H1 (cell line): Measurements from ENCODE around the gene DNLZ. TPM values are rescaled to one million over a fixed set of nuclear protein-coding genes. Genes with fewer than 3 reads are reported as not detected.

ENCODE experiments used
- CTCF ChIA-PET: fragments of 300-600 bp; sonication (Branson Sonifier 250); formaldehyde crosslinking; loops from one replicate; lab custom pipeline; 2021; ENCODE audit not compliant: partially characterized antibody; lab: Charles Lee
- POLR2A ChIA-PET: fragments of 300-600 bp; sonication (Branson Sonifier 250); formaldehyde crosslinking; loops from one replicate; lab custom pipeline; 2021; ENCODE audit warnings: inconsistent platforms; ENCODE audit not compliant: partially characterized antibody; lab: Charles Lee
- DNase-seq, 2 experiments: peaks; one replicate each; pipeline versions ENCODE4 v3.0.0 to v3.0.0-alpha.2; 2010 to 2022; ENCODE audit warnings: low spot score in 2 of 2, low read depth in 1 of 2, mixed read lengths in 1 of 2
- FAIRE-seq: peaks from 2 replicates; lab custom pipeline; 2011; peaks lifted over from hg19 to GRCh38; lab: Jason Lieb, UNC
- H2AFZ ChIP-seq: 2 replicates; pipeline ENCODE4 v1.8.1; 2012; ENCODE audit warnings: low read length, inconsistent platforms
- H2AK5ac ChIP-seq: 2 replicates; pipeline ENCODE4 v1.6.1; 2013; ENCODE audit warnings: low read depth, low read length
- H2BK120ac ChIP-seq: replicated peaks from 2 replicates; pipeline ENCODE3; 2013; ENCODE audit warnings: low read depth, low read length, inconsistent platforms
- H2BK12ac ChIP-seq: 2 replicates; pipeline ENCODE4 v1.6.1; 2013; ENCODE audit warnings: low read depth, low read length
- H2BK15ac ChIP-seq: 2 replicates; pipeline ENCODE4 v1.6.1; 2013; ENCODE audit warnings: low read length
- H2BK20ac ChIP-seq: 2 replicates; pipeline ENCODE4 v1.6.1; 2013; ENCODE audit warnings: low read length
- H2BK5ac ChIP-seq: 2 replicates; pipeline ENCODE4 v1.6.1; 2013; ENCODE audit warnings: low read depth, low read length
- H3K14ac ChIP-seq: 2 replicates; pipeline ENCODE4 v1.6.1; 2013; ENCODE audit warnings: inconsistent platforms; ENCODE audit not compliant: insufficient read length
- H3K18ac ChIP-seq: 2 replicates; pipeline ENCODE4 v1.6.1; 2013; ENCODE audit warnings: low read length; ENCODE audit errors: extremely low read depth
- H3K23ac ChIP-seq: 2 replicates; pipeline ENCODE4 v1.6.1; 2013; ENCODE audit warnings: inconsistent platforms; ENCODE audit not compliant: insufficient read length
- H3K23me2 ChIP-seq: 2 replicates; pipeline ENCODE4 v1.6.1; 2013; ENCODE audit warnings: low read depth, low read length
- H3K27ac ChIP-seq: 2 replicates; pipeline ENCODE4 v1.6.1; 2011; ENCODE audit warnings: low read depth, low read length, inconsistent platforms
- H3K27me3 ChIP-seq, 4 experiments: replicated peaks in 1 of 4; 1 replicate in 1 of 4; 2 replicates in 3 of 4; pipeline versions ENCODE4 v1.6.1 to v1.8.1; 2011 to 2013; ENCODE audit warnings: low read length in 3 of 4, mild to moderate bottlenecking in 3 of 4, inconsistent platforms in 2 of 4, mixed read lengths in 2 of 4, moderate library complexity in 1 of 4; ENCODE audit not compliant: control insufficient read depth in 3 of 4, insufficient read depth in 3 of 4; ENCODE audit errors: extremely low read depth in 1 of 4
- H3K36me3 ChIP-seq, 4 experiments: 2 replicates each; pipeline versions ENCODE4 v1.6.1 to v1.8.1; 2011 to 2013; ENCODE audit warnings: mild to moderate bottlenecking in 4 of 4, low read length in 3 of 4, moderate library complexity in 2 of 4, control low read depth in 1 of 4, inconsistent platforms in 1 of 4; ENCODE audit not compliant: insufficient read depth in 4 of 4, control insufficient read depth in 2 of 4
- H3K4ac ChIP-seq: replicated peaks from 2 replicates; pipeline ENCODE3; 2013; ENCODE audit warnings: low read length, low read depth, mixed read lengths, inconsistent platforms; ENCODE audit not compliant: insufficient read length
- H3K4me1 ChIP-seq, 4 experiments: replicated peaks in 1 of 4; 1 replicate in 1 of 4; 2 replicates in 3 of 4; pipeline versions ENCODE4 v1.6.1 to v1.8.1; 2011 to 2013; ENCODE audit warnings: low read length in 3 of 4, inconsistent platforms in 2 of 4, mixed read lengths in 1 of 4; ENCODE audit not compliant: insufficient read depth in 4 of 4, control insufficient read depth in 3 of 4
- H3K4me2 ChIP-seq, 2 experiments: 2 replicates each; pipeline versions ENCODE4 v1.6.1 to v1.8.1; 2011 to 2013; ENCODE audit warnings: low read depth in 2 of 2, low read length in 2 of 2, control low read depth in 1 of 2, inconsistent platforms in 1 of 2, mild to moderate bottlenecking in 1 of 2; ENCODE audit not compliant: insufficient read depth in 1 of 2
- H3K4me3 ChIP-seq, 4 experiments: fragments of 200-600, 300-600 bp in 1 of 4; sonication (generic), shearing (Covaris generic), sonication (Bioruptor Twin) in 1 of 4; 2 replicates each; pipeline versions ENCODE4 v1.5.1 to v1.8.1; 2011 to 2016; ENCODE audit warnings: low read length in 4 of 4, low read depth in 3 of 4, control low read depth in 2 of 4, inconsistent platforms in 2 of 4, mild to moderate bottlenecking in 2 of 4, mixed read lengths in 1 of 4, moderate library complexity in 1 of 4; ENCODE audit not compliant: insufficient read depth in 2 of 4; ENCODE audit errors: extremely low read depth in 1 of 4
- H3K56ac ChIP-seq: replicated peaks from 2 replicates; pipeline ENCODE3; 2013; ENCODE audit warnings: low read depth, mild to moderate bottlenecking, mixed read lengths, low read length, inconsistent platforms; ENCODE audit not compliant: insufficient read length
- H3K79me1 ChIP-seq: 2 replicates; pipeline ENCODE4 v1.6.1; 2013; ENCODE audit warnings: low read depth, low read length, control low read depth
- H3K79me2 ChIP-seq, 2 experiments: 2 replicates each; pipeline versions ENCODE4 v1.6.1 to v1.8.1; 2012 to 2013; ENCODE audit warnings: low read length in 2 of 2, mild to moderate bottlenecking in 2 of 2, inconsistent platforms in 1 of 2; ENCODE audit not compliant: insufficient read depth in 2 of 2, control insufficient read depth in 1 of 2
- H3K9ac ChIP-seq, 4 experiments: replicated peaks in 1 of 4; 1 replicate in 1 of 4; 2 replicates in 3 of 4; pipeline versions ENCODE4 v1.6.1 to v1.8.1; 2011 to 2013; ENCODE audit warnings: low read depth in 3 of 4, low read length in 3 of 4, control low read depth in 2 of 4, mild to moderate bottlenecking in 2 of 4, moderate library complexity in 2 of 4, inconsistent platforms in 1 of 4; ENCODE audit errors: extremely low read depth in 1 of 4
- H3K9me3 ChIP-seq, 2 experiments: 2 replicates each; pipeline versions ENCODE4 v1.6.1 to v1.8.1; 2012 to 2013; ENCODE audit warnings: mild to moderate bottlenecking in 2 of 2, moderate library complexity in 2 of 2, control low read depth in 1 of 2, inconsistent platforms in 1 of 2, low read depth in 1 of 2, low read length in 1 of 2, mixed read lengths in 1 of 2; ENCODE audit not compliant: insufficient read depth in 2 of 2
- H4K20me1 ChIP-seq, 2 experiments: replicated peaks in 1 of 2; 2 replicates each; pipeline versions ENCODE3 to v1.8.1; 2011 to 2013; ENCODE audit warnings: inconsistent platforms in 2 of 2, low read length in 2 of 2, mild to moderate bottlenecking in 1 of 2; ENCODE audit not compliant: insufficient read depth in 2 of 2, control insufficient read depth in 1 of 2
- H4K5ac ChIP-seq: 2 replicates; pipeline ENCODE4 v1.6.1; 2013; ENCODE audit warnings: low read length, low read depth, mixed read lengths, inconsistent platforms; ENCODE audit not compliant: insufficient read length
- H4K8ac ChIP-seq: 2 replicates; pipeline ENCODE4 v1.8.0; 2013; ENCODE audit warnings: mild to moderate bottlenecking, moderate library complexity, low read length, inconsistent platforms; ENCODE audit not compliant: insufficient read depth; ENCODE audit errors: extremely low read depth
- H4K91ac ChIP-seq: replicated peaks from 2 replicates; pipeline ENCODE3; 2013; ENCODE audit warnings: low read length, mixed read lengths, inconsistent platforms; ENCODE audit not compliant: insufficient read length
- BACH1 ChIP-seq: IDR thresholded peaks from 2 replicates; pipeline ENCODE4 v1.6.1; 2012; ENCODE audit warnings: low read length, improper control_type of control experiment
- CEBPB ChIP-seq: IDR thresholded peaks from 2 replicates; pipeline ENCODE4 v1.6.1; 2012; ENCODE audit warnings: low read depth, low read length
- CREB1 ChIP-seq: IDR thresholded peaks from 2 replicates; pipeline ENCODE4 v1.6.1; 2012; ENCODE audit warnings: inconsistent platforms
- EGR1 ChIP-seq: IDR thresholded peaks from 2 replicates; pipeline ENCODE4 v1.6.1; 2011; ENCODE audit warnings: low read depth, low read length, borderline replicate concordance
- POLR2A ChIP-seq, 2 experiments: IDR thresholded peaks; 1 replicate in 1 of 2; 2 replicates in 1 of 2; pipeline ENCODE4 v1.6.1; 2011; ENCODE audit warnings: low read depth in 2 of 2, low read length in 2 of 2, mild to moderate bottlenecking in 2 of 2; ENCODE audit errors: control extremely low read depth in 1 of 2
- RFX5 ChIP-seq: IDR thresholded peaks from 2 replicates; pipeline ENCODE4 v1.6.1; 2011; ENCODE audit warnings: low read depth, low read length, improper control_type of control experiment, borderline replicate concordance
- SIN3A ChIP-seq, 2 experiments: IDR thresholded peaks in 1 of 2; conservative IDR thresholded peaks in 1 of 2; 2 replicates each; pipeline ENCODE4 v1.6.1; 2011 to 2012; ENCODE audit warnings: low read length in 2 of 2, improper control_type of control experiment in 1 of 2, low read depth in 1 of 2, mild to moderate bottlenecking in 1 of 2
- TAF7 ChIP-seq: optimal IDR thresholded peaks from 2 replicates; pipeline ENCODE3; 2011; ENCODE audit warnings: low read depth, mild to moderate bottlenecking, inconsistent platforms, low read length, moderate library complexity, borderline replicate concordance
- WGBS, 2 experiments: shearing (Covaris generic) in 1 of 2; methylation state at CpG; one replicate each; pipeline versions ENCODE4 v1.1.6 to v1.1.7; 2013 to 2015; ENCODE audit warnings: low lambda C conversion rate in 2 of 2, mixed read lengths in 2 of 2, inconsistent platforms in 1 of 2, low coverage in 1 of 2, missing lambda C conversion rate in 1 of 2; ENCODE audit not compliant: insufficient replicate concordance in 2 of 2, insufficient coverage in 1 of 2, insufficient read length in 1 of 2; ENCODE audit errors: extremely low coverage in 1 of 2, missing lambda C conversion rate in 1 of 2; 5-methylcytosine and 5-hydroxymethylcytosine counted together
- polyA plus RNA-seq, 7 experiments: library from polyadenylated mRNA; depleted of rRNA in 3 of 7; stranded (reverse) in 5 of 7; unstranded in 2 of 7; fragments of >200 nt in 5 of 7; fragments of 200-250 nt in 2 of 7; gene quantifications; 1 replicate in 5 of 7; 2 replicates in 1 of 7; 4 replicates in 1 of 7; pipeline versions ENCODE4 v1.2.1 to v1.2.3, GENCODE V29; 2011 to 2013; ENCODE audit warnings: missing spikeins in 2 of 7, mixed read lengths in 2 of 7
- total RNA-seq: library from RNA; stranded (reverse); fragmentation: NEBNext Ultra II Directional; extraction: Animal tissue kit (Norgen Biotek cat#: 25700); gene quantifications from 2 replicates; pipeline ENCODE4 v1.2.1, GENCODE V29; 2021
- TF ChIP-seq, protein P1 (sequence below), 3 experiments: IDR thresholded peaks; 1 replicate in 2 of 3; 2 replicates in 1 of 3; pipeline versions ENCODE4 v1.5.1 to v1.6.1; 2011; ENCODE audit warnings: low read length in 3 of 3, mild to moderate bottlenecking in 3 of 3, inconsistent platforms in 2 of 3, low read depth in 1 of 3, moderate library complexity in 1 of 3; ENCODE audit not compliant: insufficient read depth in 1 of 3; ENCODE audit errors: control extremely low read depth in 1 of 3

DNLZ gene
- total and polyA plus RNA-seq, 2 of the 8 experiments (the other 6 are each of a cell fraction or from before 2014, with no cell fraction given): 11.6 to 17.9 TPM

DNA sequence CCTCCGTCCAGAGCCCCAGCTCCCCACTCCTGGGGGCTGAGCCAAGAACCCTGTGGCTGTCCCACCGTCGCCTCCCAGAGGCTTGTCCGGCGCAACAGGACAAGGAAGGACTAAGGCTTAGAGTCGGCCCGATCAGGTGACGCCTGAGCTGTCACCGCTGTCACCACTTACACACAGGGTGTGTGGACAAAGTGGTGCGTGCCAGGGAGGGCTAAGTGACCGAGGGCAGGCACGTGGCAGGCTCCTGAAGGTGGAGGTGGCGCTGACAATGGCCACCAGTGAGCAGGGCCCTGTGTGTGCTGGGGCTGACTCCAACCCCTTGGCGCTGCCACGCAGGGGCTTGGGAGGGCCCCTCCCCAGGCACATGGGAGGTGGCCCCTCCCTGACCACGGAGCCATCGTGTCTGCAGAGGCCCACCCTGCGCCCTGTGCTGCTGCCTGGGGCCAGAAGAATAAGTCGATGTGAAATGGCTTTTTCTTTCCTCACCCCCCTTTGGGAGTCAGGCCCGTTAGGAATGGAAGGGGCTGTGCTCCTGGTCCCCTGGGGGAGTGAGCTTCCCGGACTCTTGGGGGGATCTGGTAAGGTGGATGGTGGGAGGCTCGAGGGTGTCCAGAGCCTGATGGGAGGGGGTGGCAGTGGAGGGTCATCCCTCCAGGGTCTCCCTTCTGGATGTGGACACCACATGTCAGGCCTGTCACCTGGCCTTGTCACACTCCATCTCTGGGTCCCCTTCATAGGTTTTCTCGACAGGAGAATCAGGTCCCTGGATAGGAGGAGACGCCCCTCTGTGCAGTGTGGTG, 38.8 kb downstream of the DNLZ start:
- H4K5ac ChIP-seq: no peak overlapping the region
- H3K27ac ChIP-seq: no peak overlapping the region
- POLR2A ChIA-PET: interaction anchor here (0.8 to 1.5 kb wide), 4 partner anchors 13 to 405 kb away, joined by 3 to 6 read pairs (median 3); partner anchors contain the start of gene DNLZ
- H3K14ac ChIP-seq: no peak overlapping the region
- CTCF ChIA-PET: interaction anchor here (0.5 to 2.9 kb wide), 20 partner anchors 10 to 521 kb away, joined by 3 to 46 read pairs (median 3); partner anchors contain the start of gene DNLZ
- peak overlapping the region; percentile 46; the same call in 1 of the 2 replicates for H2BK15ac ChIP-seq
- peaks cover 0 to 3% of the 10 kb centered on the region in 2 experiments for H4K20me1 ChIP-seq
- H2AK5ac ChIP-seq: peak overlapping the region; percentile 70; the same call in 1 of the 2 replicates
- no peaks in the 10 kb centered on the region for H3K9me3 ChIP-seq
- H3K4me1 ChIP-seq: peaks cover 0 to 24% (median 20%) of the 10 kb centered on the region in 4 experiments; a peak in 6 of 7 replicates
- H3K23ac ChIP-seq: no peak overlapping the region
- H4K8ac ChIP-seq: peak overlapping the region; percentile 68; the same call in 1 of the 2 replicates
- H3K27me3 ChIP-seq: no peaks in the 10 kb centered on the region
- peaks cover 4% of the 10 kb centered on the region; the same call in 1 of the 2 replicates for H3K23me2 ChIP-seq
- DNase-seq (no peak), FAIRE-seq (no peak)
- 88% methylated on average over 19 of the region's 24 CpGs; no CpG with 5 or more reads in 1 of the 2 experiments for WGBS, 2 experiments
- H3K9ac ChIP-seq: no peak overlapping the region
- peak overlapping the region; percentile 88; the same call in 1 of the 2 replicates for H2BK5ac ChIP-seq
- H3K79me2 ChIP-seq: no peaks in the 10 kb centered on the region
- H3K4ac ChIP-seq: peak overlapping the region; percentile 14
- no peak overlapping the region for H3K56ac ChIP-seq
- no peak overlapping the region for H2AFZ ChIP-seq
- H3K4me3 ChIP-seq: no peak overlapping the region
- H2BK120ac ChIP-seq: no peak overlapping the region
- no peak overlapping the region for H3K4me2 ChIP-seq
- H2BK12ac ChIP-seq: peak overlapping the region; percentile 92; the same call in 1 of the 2 replicates
- H3K36me3 ChIP-seq: no peaks in the 10 kb centered on the region
- no peaks in the 10 kb centered on the region for H3K79me1 ChIP-seq
- H4K91ac ChIP-seq: no peak overlapping the region
- no peak overlapping the region; the same call in none of the 2 replicates for H3K18ac ChIP-seq
- H2BK20ac ChIP-seq: peak overlapping the region; percentile 72; the same call in 1 of the 2 replicates
- no peak for TF ChIP-seq RFX5
- 0 out of 4 replicates have a peak, but pooled peaks of 1 of the 2 experiments have one; percentile 40 for TF ChIP-seq SIN3A (conservative IDR thresholded peaks at IDR 0.05 in 1 of 2, IDR thresholded peaks at IDR 0.05 in 1 of 2; ENCODE audit: low read depth in 1 of 2, low read length in 2 of 2)
- no peak for TF ChIP-seq TAF7
- TF ChIP-seq CEBPB: no peak
- no peak for TF ChIP-seq BACH1
- no peak for TF ChIP-seq EGR1
- no peak for TF ChIP-seq POLR2A (IDR thresholded peaks at IDR 0.05; ENCODE audit: control extremely low read depth in 1 of 2, low read depth in 2 of 2, low read length in 2 of 2)
- TF ChIP-seq, protein P1, sequence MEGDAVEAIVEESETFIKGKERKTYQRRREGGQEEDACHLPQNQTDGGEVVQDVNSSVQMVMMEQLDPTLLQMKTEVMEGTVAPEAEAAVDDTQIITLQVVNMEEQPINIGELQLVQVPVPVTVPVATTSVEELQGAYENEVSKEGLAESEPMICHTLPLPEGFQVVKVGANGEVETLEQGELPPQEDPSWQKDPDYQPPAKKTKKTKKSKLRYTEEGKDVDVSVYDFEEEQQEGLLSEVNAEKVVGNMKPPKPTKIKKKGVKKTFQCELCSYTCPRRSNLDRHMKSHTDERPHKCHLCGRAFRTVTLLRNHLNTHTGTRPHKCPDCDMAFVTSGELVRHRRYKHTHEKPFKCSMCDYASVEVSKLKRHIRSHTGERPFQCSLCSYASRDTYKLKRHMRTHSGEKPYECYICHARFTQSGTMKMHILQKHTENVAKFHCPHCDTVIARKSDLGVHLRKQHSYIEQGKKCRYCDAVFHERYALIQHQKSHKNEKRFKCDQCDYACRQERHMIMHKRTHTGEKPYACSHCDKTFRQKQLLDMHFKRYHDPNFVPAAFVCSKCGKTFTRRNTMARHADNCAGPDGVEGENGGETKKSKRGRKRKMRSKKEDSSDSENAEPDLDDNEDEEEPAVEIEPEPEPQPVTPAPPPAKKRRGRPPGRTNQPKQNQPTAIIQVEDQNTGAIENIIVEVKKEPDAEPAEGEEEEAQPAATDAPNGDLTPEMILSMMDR (IDR thresholded peaks at IDR 0.05; ENCODE audit: control extremely low read depth in 1 of 3, insufficient read depth in 1 of 3, low read depth in 1 of 3, low read length in 3 of 3): peak in 2 of 3 experiments; percentile 24 to 42; a peak in 2 of 4 replicates
- TF ChIP-seq CREB1: no peak
